Ovary (tissue), 3 donors: ENCODE measurements around the gene RFX8.

Source experiments
- EP300 ChIP-seq: sonication (generic); formaldehyde crosslinking; IDR thresholded peaks from one replicate; pipeline ENCODE4 v1.6.1; 2017; ENCODE audit warnings: antibody characterized with exemption
- POLR2A ChIP-seq: fragments of 450-650 bp; IDR thresholded peaks from one replicate; pipeline ENCODE4 v1.6.1; 2017; ENCODE audit warnings: antibody characterized with exemption, mild to moderate bottlenecking, moderate library complexity
- TF ChIP-seq, protein P1 (sequence below), 3 donors: fragments of 450-650 bp in 2 of 3; fragments of 200-600 bp in 1 of 3; IDR thresholded peaks; one replicate each; pipeline versions ENCODE4 v1.5.1 to v1.8.0; 2016 to 2022; ENCODE audit warnings: antibody characterized with exemption in 3 of 3, mild to moderate bottlenecking in 1 of 3
- donor health status: DM: no; HTN: no; CAD: no.

- TF ChIP-seq, protein P1, sequence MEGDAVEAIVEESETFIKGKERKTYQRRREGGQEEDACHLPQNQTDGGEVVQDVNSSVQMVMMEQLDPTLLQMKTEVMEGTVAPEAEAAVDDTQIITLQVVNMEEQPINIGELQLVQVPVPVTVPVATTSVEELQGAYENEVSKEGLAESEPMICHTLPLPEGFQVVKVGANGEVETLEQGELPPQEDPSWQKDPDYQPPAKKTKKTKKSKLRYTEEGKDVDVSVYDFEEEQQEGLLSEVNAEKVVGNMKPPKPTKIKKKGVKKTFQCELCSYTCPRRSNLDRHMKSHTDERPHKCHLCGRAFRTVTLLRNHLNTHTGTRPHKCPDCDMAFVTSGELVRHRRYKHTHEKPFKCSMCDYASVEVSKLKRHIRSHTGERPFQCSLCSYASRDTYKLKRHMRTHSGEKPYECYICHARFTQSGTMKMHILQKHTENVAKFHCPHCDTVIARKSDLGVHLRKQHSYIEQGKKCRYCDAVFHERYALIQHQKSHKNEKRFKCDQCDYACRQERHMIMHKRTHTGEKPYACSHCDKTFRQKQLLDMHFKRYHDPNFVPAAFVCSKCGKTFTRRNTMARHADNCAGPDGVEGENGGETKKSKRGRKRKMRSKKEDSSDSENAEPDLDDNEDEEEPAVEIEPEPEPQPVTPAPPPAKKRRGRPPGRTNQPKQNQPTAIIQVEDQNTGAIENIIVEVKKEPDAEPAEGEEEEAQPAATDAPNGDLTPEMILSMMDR (IDR thresholded peaks at IDR 0.05): no peak
- no peak for TF ChIP-seq POLR2A
- TF ChIP-seq EP300: no peak
Observed at GRCh38 chr2:101464841-101465240, 10.1 kb downstream of the RFX8 start.
